GM21717 (cell line): ENCODE measurements around the gene ATG14.
"Not testable (repeated sequence)": the region's sequence is repeated elsewhere in the genome, so short reads cannot be mapped to it uniquely, and the experiment has no call there.

Experiments used
- ATAC-seq: cut with Tn5 transposase; IDR thresholded peaks from one replicate; pipeline ENCODE4 v1.9.1; 2021; ENCODE audit warnings: mild to moderate bottlenecking, moderate library complexity; ENCODE audit not compliant: unreplicated experiment

ATG14 gene

GRCh38 chr14:55353686-55354467 lies 57.8 kb downstream of the ATG14 start:
- no peak for ATAC-seq

- no peak for ATAC-seq
Measured at GRCh38 chr14:55352201-55352600, 59.4 kb downstream of the ATG14 start.

- ATAC-seq = no peak
Measured at GRCh38 chr14:55351111-55351510, 60.5 kb downstream of the ATG14 start.

- no peak for ATAC-seq
Measured at GRCh38 chr14:55350461-55350860, 61.2 kb downstream of the ATG14 start.

- no peak for ATAC-seq
Measured at GRCh38 chr14:55349565-55349964, 62.1 kb downstream of the ATG14 start.

GRCh38 chr14:55348766-55349453 lies 62.7 kb downstream of the ATG14 start:
- no peak for ATAC-seq

- ATAC-seq = no peak
Measured at GRCh38 chr14:55347748-55348147, 63.9 kb downstream of the ATG14 start.

GRCh38 chr14:55347040-55347439 lies 64.6 kb downstream of the ATG14 start:
- ATAC-seq = no peak

GRCh38 chr14:55344582-55345163 lies 67.0 kb downstream of the ATG14 start:
- not testable (repeated sequence) for ATAC-seq

- no peak for ATAC-seq
Measured at GRCh38 chr14:55341781-55342180, 69.8 kb downstream of the ATG14 start.

- no peak for ATAC-seq
Measured at GRCh38 chr14:55340482-55340881, 71.1 kb downstream of the ATG14 start.

- peak; percentile 77 for ATAC-seq
Measured at GRCh38 chr14:55339770-55340169, 71.9 kb downstream of the ATG14 start.

GRCh38 chr14:55336691-55337090 lies 74.9 kb downstream of the ATG14 start:
- no peak for ATAC-seq

- no peak for ATAC-seq
Measured at GRCh38 chr14:55336162-55336561, 75.5 kb downstream of the ATG14 start.

GRCh38 chr14:55333711-55334485 lies 77.7 kb downstream of the ATG14 start:
- peak; percentile 56 for ATAC-seq

- peak; percentile 43 for ATAC-seq
Measured at GRCh38 chr14:55332654-55333570, 78.7 kb downstream of the ATG14 start.

- ATAC-seq = no peak
Measured at GRCh38 chr14:55329999-55330710, 81.5 kb downstream of the ATG14 start.

- ATAC-seq = no peak
Measured at GRCh38 chr14:55328317-55328716, 83.3 kb downstream of the ATG14 start.

GRCh38 chr14:55327179-55327578 lies 84.5 kb downstream of the ATG14 start:
- peak; percentile 84 for ATAC-seq

- no peak for ATAC-seq
Measured at GRCh38 chr14:55324812-55325211, 86.8 kb downstream of the ATG14 start.
